Activated T-helper 9 cell treated with anti-CD3 and anti-CD28 coated beads, Interleukin-2, amount 50 U/mL, for 16 hours (primary cell): ENCODE measurements around the gene CDK7.

Source experiments
- DNase-seq: peaks from one replicate; pipeline ENCODE4 v3.0.0-alpha.2; 2020; ENCODE audit warnings: low read depth

The CDK7 gene

DNA sequence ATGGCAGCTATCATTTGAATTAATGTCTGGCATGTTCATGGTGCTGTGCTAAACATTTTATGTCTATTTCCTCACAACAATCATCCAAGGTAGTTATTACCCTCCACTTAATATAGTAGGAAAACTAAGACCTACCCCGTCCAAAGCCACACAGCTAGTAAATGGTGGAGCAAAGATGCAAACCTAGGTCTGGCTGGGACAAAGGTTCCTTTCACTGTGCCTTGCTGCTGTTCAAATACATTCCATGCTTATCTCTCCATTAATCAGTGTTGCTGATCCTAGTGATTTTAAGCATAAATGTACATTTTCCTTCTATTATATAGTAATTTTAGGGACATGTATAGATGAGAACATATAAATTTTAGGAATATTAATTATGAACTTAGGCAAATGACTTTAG is 59.2 kb downstream of the CDK7 start:
- DNase-seq = no peak

DNA sequence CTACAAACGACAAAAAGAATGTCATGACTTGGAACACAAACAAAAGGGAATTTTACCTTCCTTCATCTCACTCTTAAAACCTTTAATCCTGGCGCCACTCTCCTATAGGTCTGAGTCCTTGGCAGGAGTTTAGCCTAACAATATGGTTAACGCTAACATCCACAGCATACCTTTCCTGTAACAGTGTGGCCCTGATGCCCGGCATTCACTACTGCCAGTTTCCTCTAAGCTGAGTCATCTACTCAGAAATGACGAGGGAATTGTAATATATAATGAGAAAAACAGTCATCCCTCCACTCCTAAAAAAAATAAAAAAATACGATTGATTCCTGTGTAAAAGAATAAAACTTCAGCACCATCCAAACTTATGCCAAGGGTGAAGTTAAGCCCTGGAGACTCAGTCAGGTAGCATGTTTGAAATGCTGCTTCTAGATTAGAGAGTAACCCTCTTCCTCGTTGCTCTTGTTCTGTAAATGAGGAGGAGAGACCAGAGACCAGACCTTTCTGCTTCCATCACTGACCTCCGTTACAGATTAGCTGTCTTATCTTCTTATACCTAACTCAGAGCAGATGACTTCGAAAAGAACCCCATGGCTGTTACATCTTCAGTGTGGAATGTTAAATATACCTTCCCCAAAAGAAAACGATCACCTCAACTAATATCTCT is 60.5 kb downstream of the CDK7 start:
- DNase-seq = no peak

DNA sequence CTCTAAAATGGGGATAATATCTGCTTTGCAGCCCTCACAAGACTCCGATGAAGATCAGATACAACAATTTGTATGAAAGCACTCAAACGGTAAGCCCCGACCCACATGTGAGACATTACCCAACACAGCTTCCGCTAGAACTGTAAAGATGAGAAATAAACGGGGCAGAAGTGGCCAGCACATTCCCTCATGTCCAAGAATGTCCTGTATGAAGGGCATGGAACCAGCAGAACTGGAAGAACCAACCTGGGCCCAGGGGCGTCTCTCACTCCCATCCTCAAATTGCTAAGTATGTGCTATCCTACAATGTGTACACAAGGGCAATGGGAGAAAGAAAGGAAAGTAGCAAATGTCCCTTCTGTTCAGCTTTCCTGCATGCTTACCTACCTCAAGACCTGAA is 64.9 kb downstream of the CDK7 start:
- no peak for DNase-seq

GRCh38 chr5:69300537-69301203 is 66.0 kb downstream of the CDK7 start:
- no peak for DNase-seq

- no peak for DNase-seq
Observed at GRCh38 chr5:69305512-69305911, 70.8 kb downstream of the CDK7 start.

- DNase-seq = no peak
Observed at GRCh38 chr5:69308046-69308553, 73.4 kb downstream of the CDK7 start.

DNA sequence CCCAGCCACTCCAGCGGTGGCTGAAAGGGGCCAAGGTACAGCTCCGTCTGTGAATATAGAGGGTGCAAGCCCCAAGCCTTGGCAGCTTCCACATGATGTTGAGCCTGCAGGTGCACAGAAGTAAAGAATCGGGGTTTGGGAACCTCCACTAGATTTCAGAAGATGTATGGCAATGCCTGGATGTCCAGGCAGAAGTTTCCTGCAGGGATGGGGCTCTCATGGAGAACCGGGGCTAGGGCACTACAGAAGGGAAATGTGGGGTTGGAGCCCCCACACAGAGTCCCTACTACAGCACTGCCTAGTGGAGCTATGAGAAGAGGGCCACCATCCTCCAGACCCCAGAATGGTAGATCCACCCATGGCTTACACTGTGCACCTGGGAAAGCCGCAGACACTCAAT is 74.7 kb downstream of the CDK7 start:
- no peak for DNase-seq

GRCh38 chr5:69312459-69313160 is 77.9 kb downstream of the CDK7 start:
- DNase-seq = no peak

GRCh38 chr5:69313428-69313827 is 78.7 kb downstream of the CDK7 start:
- DNase-seq = no peak

DNA sequence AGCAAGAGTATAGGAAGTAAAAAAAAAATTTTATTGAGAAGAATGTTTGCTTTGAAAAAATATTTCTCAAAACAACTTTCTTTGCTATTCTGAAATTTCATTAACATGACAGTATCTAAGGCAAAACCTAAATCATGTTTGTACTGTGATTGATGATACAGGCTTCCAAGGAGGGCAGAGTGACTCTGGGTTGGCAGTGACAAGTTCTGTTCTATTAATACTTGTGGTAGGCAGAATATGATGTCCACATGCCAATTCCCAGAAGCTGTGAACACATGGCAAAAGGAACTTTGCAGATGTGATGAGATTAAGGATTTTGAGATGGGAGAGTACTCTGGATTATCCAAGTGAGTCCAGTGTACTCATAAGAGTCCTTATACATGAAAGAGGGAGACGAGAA is 81.3 kb downstream of the CDK7 start:
- DNase-seq = no peak

GRCh38 chr5:69317391-69317790 is 82.7 kb downstream of the CDK7 start:
- no peak for DNase-seq

DNA sequence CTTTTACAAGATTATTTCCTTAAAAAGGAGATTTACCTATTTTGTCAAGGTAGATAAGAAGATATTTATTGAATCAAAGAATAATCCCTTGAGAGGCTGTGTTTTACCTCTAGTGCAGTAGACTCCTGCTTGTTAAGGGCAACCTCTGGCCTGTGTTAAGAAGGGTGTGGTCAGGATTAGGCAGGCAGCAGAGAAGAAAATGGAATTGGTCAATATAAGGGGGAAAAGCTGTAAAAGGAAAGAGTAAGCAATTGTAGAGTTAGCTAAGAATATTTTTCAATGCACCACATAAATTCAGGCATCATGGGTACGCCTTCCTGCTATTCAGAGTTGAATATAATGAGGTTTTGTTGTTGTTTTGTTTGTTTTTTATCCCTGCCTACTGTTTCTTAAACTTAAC is 91.7 kb downstream of the CDK7 start:
- DNase-seq = no peak
